ENCODE measurements around the gene IER2. TPM values are rescaled to one million over a fixed set of nuclear protein-coding genes. Genes with fewer than 3 reads are reported as not detected.
A peak's percentile ranks its signal among the peaks of the same experiment; 100 is the strongest.

Gene IER2
- total RNA-seq, 1 donor from 2014 or later = 13.7 TPM

DNA sequence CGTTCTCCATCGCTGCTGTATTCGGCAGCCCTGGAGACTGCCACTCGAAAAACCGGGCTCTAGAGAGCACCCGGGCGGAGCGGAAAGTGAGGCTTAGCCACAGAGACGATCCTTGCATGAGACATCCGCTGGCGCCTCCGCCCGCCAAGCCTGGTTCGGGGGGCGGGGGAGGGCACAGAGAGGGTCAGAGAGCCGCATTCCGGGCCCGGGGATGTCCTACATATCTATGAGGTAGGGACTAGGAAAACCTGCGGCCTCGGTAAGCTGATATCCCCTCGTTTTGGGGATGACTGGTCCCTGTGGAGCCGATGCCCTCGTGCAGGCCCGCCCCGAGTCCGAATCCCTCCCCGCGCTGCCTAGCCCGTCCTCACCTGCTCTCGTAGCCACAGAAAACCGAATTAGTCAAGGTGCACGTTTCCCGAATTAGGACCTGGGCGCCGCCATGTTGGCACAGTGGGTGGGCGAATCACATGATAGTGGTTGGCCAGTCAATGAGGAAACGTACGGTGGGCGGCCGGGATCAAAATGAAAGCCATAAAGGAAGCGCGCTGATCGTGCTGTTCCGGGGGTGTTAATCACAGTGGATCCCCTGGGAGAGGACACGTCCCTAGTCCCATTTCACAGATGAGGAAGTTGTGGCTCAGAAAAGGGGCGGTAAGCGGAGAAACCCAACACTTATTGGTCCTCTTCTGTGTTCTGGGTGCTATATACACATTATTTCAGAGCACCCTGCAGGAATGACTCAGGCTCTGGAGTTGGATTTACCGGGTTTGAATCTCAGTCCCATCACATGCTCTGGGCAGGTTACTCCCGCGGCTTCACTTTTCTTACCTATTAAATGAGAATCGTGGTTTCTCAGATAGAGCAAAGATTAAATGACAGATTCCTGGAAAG lies 33.7 kb upstream of the IER2 start, which contains the start of gene TRMT1:
Gene TRMT1, minus strand, starts transcription at position 459 of the 894 bp plus-strand sequence. Its CDS starts 341 bp downstream, at position 118.
- Histone ChIP-seq H3K9me3 (ENCODE audit: low read depth) (no peaks in the 10 kb centered on the region), H3F3A (ENCODE audit: low read depth) (peaks cover 14% of the 10 kb centered on the region), H3K4me1 (peaks cover 22% of the 10 kb centered on the region), H3K4me3 (peak within 1 kb of the TSS; percentile 63), H3K27me3 (no peaks in the 10 kb centered on the region), H4K20me1 (ENCODE audit: low read depth) (peaks cover 31% of the 10 kb centered on the region), H3K27ac (peak within 1 kb of the TSS; percentile 60), H3K4me2 (peak within 1 kb of the TSS; percentile 94), H3K79me2 (ENCODE audit: low read depth) (peaks cover 58% of the 10 kb centered on the region), H2AFZ (replicated peaks) (peak within 1 kb of the TSS; percentile 35), H3K36me3 (no peaks in the 10 kb centered on the region), H3K9ac (peak within 1 kb of the TSS; percentile 78)
- TF ChIP-seq, protein P1, sequence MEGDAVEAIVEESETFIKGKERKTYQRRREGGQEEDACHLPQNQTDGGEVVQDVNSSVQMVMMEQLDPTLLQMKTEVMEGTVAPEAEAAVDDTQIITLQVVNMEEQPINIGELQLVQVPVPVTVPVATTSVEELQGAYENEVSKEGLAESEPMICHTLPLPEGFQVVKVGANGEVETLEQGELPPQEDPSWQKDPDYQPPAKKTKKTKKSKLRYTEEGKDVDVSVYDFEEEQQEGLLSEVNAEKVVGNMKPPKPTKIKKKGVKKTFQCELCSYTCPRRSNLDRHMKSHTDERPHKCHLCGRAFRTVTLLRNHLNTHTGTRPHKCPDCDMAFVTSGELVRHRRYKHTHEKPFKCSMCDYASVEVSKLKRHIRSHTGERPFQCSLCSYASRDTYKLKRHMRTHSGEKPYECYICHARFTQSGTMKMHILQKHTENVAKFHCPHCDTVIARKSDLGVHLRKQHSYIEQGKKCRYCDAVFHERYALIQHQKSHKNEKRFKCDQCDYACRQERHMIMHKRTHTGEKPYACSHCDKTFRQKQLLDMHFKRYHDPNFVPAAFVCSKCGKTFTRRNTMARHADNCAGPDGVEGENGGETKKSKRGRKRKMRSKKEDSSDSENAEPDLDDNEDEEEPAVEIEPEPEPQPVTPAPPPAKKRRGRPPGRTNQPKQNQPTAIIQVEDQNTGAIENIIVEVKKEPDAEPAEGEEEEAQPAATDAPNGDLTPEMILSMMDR (IDR thresholded peaks at IDR 0.05) = no peak
- TF ChIP-seq EZH2 (IDR thresholded peaks at IDR 0.05) (no peak), EZH2phosphoT487 (IDR thresholded peaks at IDR 0.05) (no peak)
- peak within 1 kb of the TSS; percentile 95 for H3K27ac Mint-ChIP-seq
- H3K4me1 Mint-ChIP-seq = peaks cover 41% of the 10 kb centered on the region
- H3K9me3 Mint-ChIP-seq = no peaks in the 10 kb centered on the region
- peak within 1 kb of the TSS; percentile 99 for H3K4me3 Mint-ChIP-seq
- H3K27me3 Mint-ChIP-seq (ENCODE audit: insufficient read depth, low read depth) = peaks cover 6% of the 10 kb centered on the region
- DNase-seq (ENCODE audit: low spot score) = peak; percentile 95
- peaks cover 6% of the 10 kb centered on the region for H3K36me3 Mint-ChIP-seq

DNA sequence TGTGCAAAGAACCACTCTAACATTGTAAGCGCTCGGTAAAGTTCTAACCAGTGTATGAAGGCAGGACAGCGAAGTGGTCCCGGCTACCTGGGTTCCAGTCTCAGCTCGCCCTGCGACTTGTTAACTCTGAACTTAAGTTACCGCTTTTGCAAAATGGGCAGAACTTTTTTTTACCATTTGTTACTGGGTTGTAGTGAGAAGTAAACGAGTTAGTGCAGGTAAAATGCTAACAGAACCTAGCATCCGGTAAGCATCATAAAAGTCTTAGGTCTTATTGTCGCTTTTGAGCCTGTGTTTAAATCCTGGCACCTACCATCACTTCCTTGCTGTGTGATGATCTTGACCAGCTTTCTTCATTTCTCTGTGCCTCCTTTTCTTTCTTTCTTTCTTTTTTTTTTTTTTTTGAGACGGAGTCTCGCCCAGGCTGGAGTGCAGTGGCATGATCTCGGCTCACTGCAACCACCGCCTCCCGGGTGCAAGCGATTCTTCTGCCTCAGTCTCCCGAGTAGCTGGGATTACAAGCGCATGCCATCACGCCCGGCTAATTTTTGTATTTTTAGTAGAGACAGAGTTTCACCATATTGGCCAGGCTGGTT lies 32.9 kb upstream of the IER2 start:
- Histone ChIP-seq H3K4me1 (peaks cover 22% of the 10 kb centered on the region), H3K27ac (no peak overlapping the region), H2AFZ (replicated peaks) (peak overlapping the region; percentile 35), H3K36me3 (no peaks in the 10 kb centered on the region), H3F3A (ENCODE audit: low read depth) (peaks cover 14% of the 10 kb centered on the region), H3K4me2 (peak overlapping the region; percentile 94), H3K27me3 (no peaks in the 10 kb centered on the region), H3K4me3 (peak overlapping the region; percentile 63), H4K20me1 (ENCODE audit: low read depth) (peaks cover 39% of the 10 kb centered on the region), H3K9ac (no peak overlapping the region), H3K9me3 (ENCODE audit: low read depth) (no peaks in the 10 kb centered on the region), H3K79me2 (ENCODE audit: low read depth) (peaks cover 65% of the 10 kb centered on the region)
- H3K4me1 Mint-ChIP-seq = peaks cover 45% of the 10 kb centered on the region
- peaks cover 6% of the 10 kb centered on the region for H3K27me3 Mint-ChIP-seq (ENCODE audit: insufficient read depth, low read depth)
- peak overlapping the region; percentile 95 for H3K27ac Mint-ChIP-seq
- H3K4me3 Mint-ChIP-seq = peak overlapping the region; percentile 99
- no peaks in the 10 kb centered on the region for H3K9me3 Mint-ChIP-seq
- H3K36me3 Mint-ChIP-seq = peaks cover 12% of the 10 kb centered on the region
- DNase-seq (ENCODE audit: low spot score) = no peak
- TF ChIP-seq EZH2 (IDR thresholded peaks at IDR 0.05) (no peak), EZH2phosphoT487 (IDR thresholded peaks at IDR 0.05) (no peak)
- TF ChIP-seq, protein P1 (IDR thresholded peaks at IDR 0.05) = no peak

DNA sequence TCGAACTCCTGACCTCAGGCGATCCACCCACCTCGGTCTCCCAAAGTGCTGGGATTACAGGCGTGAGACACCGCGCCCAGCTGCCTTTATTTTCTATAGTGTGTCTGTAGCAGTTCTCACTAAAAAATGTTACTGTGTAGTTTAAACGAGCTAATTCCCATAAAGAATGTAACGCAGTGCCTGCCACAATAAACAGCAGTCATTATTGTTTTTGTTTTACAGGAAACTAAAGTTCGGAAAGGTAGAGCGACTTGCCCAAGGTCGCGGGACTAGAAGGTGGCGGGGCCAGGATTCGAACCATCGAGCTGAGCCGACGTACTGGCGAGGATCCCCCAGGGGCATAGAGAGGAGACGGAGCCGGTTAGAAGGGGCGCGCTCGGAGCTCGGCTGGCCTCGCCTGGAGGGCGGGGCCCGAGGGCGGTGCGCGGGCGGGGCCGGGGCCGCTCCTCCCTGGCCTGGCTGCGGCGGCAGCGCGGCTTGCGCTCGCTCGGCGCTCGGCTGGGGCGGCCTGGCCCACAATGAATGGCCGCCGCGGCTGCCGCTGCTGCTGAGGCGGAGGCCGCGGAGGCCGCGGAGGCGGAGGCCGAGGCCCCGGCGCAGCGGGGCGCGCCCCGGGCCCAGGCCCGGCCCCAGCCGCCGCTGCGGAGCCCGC lies 32.3 kb upstream of the IER2 start, which contains the start of gene NACC1:
Gene NACC1, plus strand, starts transcription at position 493 of the 652 bp plus-strand sequence. CDS start 16,944 bp downstream, outside the sequence.
- Histone ChIP-seq H3K4me3 (peak within 1 kb of the TSS; percentile 100), H3K79me2 (ENCODE audit: low read depth) (peaks cover 71% of the 10 kb centered on the region), H4K20me1 (ENCODE audit: low read depth) (peaks cover 45% of the 10 kb centered on the region), H3K27ac (peak within 1 kb of the TSS; percentile 89), H3K4me2 (peak within 1 kb of the TSS; percentile 94), H3K9ac (peak within 1 kb of the TSS; percentile 90), H3K36me3 (no peaks in the 10 kb centered on the region), H3K9me3 (ENCODE audit: low read depth) (no peaks in the 10 kb centered on the region), H3K27me3 (no peaks in the 10 kb centered on the region), H3K4me1 (peaks cover 22% of the 10 kb centered on the region), H3F3A (ENCODE audit: low read depth) (peaks cover 14% of the 10 kb centered on the region), H2AFZ (replicated peaks) (peak within 1 kb of the TSS; percentile 35)
- Mint-ChIP-seq H3K9me3 (no peaks in the 10 kb centered on the region), H3K27me3 (ENCODE audit: insufficient read depth, low read depth) (peaks cover 9% of the 10 kb centered on the region), H3K36me3 (peaks cover 12% of the 10 kb centered on the region), H3K4me1 (peaks cover 49% of the 10 kb centered on the region), H3K4me3 (peak within 1 kb of the TSS; percentile 99), H3K27ac (peak within 1 kb of the TSS; percentile 95)
- peak; percentile 97 for DNase-seq (ENCODE audit: low spot score)
- TF ChIP-seq EZH2phosphoT487 (IDR thresholded peaks at IDR 0.05) = no peak
- TF ChIP-seq, protein P1 (IDR thresholded peaks at IDR 0.05) = no peak
- TF ChIP-seq EZH2 (IDR thresholded peaks at IDR 0.05) = no peak
